B cell (primary cell): ENCODE measurements around the gene CPNE4. TPM values are rescaled to one million over a fixed set of nuclear protein-coding genes. Genes with fewer than 3 reads are reported as not detected.

Source experiments
- ATAC-seq: fragments of 200-7000 bp; cut with Tn5 transposase; one replicate; pipeline ENCODE4 v1.10.0; 2021; ENCODE audit warnings: low read depth, mild to moderate bottlenecking, moderate number of reproducible peaks, moderate library complexity
- CTCF ChIA-PET: fragments of 350-600 bp; sonication (Branson Sonifier 250); formaldehyde crosslinking; loops from one replicate; lab custom pipeline; 2021; ENCODE audit warnings: antibody characterized with exemption, inconsistent platforms; lab: Charles Lee
- POLR2A ChIA-PET: fragments of 350-600 bp; sonication (Branson Sonifier 250); formaldehyde crosslinking; loops from one replicate; lab custom pipeline; 2021; ENCODE audit warnings: antibody characterized with exemption; lab: Charles Lee
- DNase-seq: peaks from one replicate; pipeline ENCODE4 v3.0.0; 2013
- H2AFZ ChIP-seq: 2 replicates; pipeline ENCODE4 v1.6.1; 2012; ENCODE audit warnings: mild to moderate bottlenecking, low read depth, low read length; ENCODE audit not compliant: insufficient read depth, poor library complexity, severe bottlenecking
- H3K27ac ChIP-seq, 2 donors: 1 replicate in 1 of 2; 2 replicates in 1 of 2; pipeline ENCODE4 v1.5.1; 2012 to 2013; ENCODE audit warnings: low read length in 2 of 2, mild to moderate bottlenecking in 2 of 2, moderate library complexity in 1 of 2
- H3K27me3 ChIP-seq, 4 experiments: fragments of 200-600 bp in 1 of 4; sonication (generic) in 1 of 4; replicated peaks in 1 of 4; 1 replicate in 2 of 4; 2 replicates in 2 of 4; pipeline versions ENCODE4 v1.6.1 to v1.7.0; 2013 to 2016; ENCODE audit warnings: low read length in 3 of 4, mild to moderate bottlenecking in 2 of 4, mixed read lengths in 1 of 4, moderate library complexity in 1 of 4; ENCODE audit not compliant: insufficient read depth in 4 of 4, control insufficient read depth in 3 of 4; ENCODE audit errors: control extremely low read depth in 1 of 4
- H3K36me3 ChIP-seq, 2 experiments: replicated peaks in 1 of 2; 1 replicate in 1 of 2; 2 replicates in 1 of 2; pipeline versions ENCODE4 v1.6.1 to v1.7.1; 2013; ENCODE audit warnings: low read length in 1 of 2; ENCODE audit not compliant: insufficient read depth in 2 of 2, control insufficient read depth in 1 of 2; ENCODE audit errors: control extremely low read depth in 1 of 2, extremely low read depth in 1 of 2
- H3K4me1 ChIP-seq, 2 donors: fragments of 200-600 bp in 1 of 2; sonication (generic) in 1 of 2; 1 replicate in 1 of 2; 2 replicates in 1 of 2; pipeline versions ENCODE4 v1.5.1 to v1.6.1; 2013 to 2017; ENCODE audit warnings: low read length in 2 of 2; ENCODE audit not compliant: control insufficient read depth in 2 of 2, insufficient read depth in 2 of 2
- H3K4me2 ChIP-seq: replicated peaks from 2 replicates; pipeline ENCODE3; 2012; ENCODE audit warnings: mild to moderate bottlenecking, low read depth, low read length; ENCODE audit not compliant: poor library complexity, severe bottlenecking
- H3K4me3 ChIP-seq, 5 experiments: fragments of 200-600 bp in 1 of 5; sonication (generic) in 1 of 5; 1 replicate in 3 of 5; 2 replicates in 2 of 5; pipeline versions ENCODE4 v1.5.1 to v1.7.0; 2011 to 2016; ENCODE audit warnings: low read length in 4 of 5, mild to moderate bottlenecking in 4 of 5, low read depth in 2 of 5, control low read depth in 1 of 5, moderate library complexity in 1 of 5; ENCODE audit not compliant: insufficient read depth in 1 of 5; ENCODE audit errors: control extremely low read depth in 1 of 5, extremely low read depth in 1 of 5
- H3K79me2 ChIP-seq: fragments of 200-600 bp; sonication (generic); one replicate; pipeline ENCODE4 v1.6.0; 2016; ENCODE audit warnings: low read length; ENCODE audit not compliant: control insufficient read depth, insufficient read depth
- H3K9ac ChIP-seq: fragments of 200-600 bp; sonication (generic); 2 replicates; pipeline ENCODE4 v1.6.1; 2017; ENCODE audit warnings: mild to moderate bottlenecking, low read length, moderate library complexity
- H3K9me3 ChIP-seq, 3 donors: one replicate each; pipeline versions ENCODE4 v1.6.1 to v1.7.1; 2013; ENCODE audit warnings: low read length in 2 of 3; ENCODE audit not compliant: control insufficient read depth in 2 of 3, insufficient read depth in 1 of 3; ENCODE audit errors: control extremely low read depth in 1 of 3
- H4K20me1 ChIP-seq: 2 replicates; pipeline ENCODE4 v1.6.0; 2012; ENCODE audit warnings: mild to moderate bottlenecking, low read length; ENCODE audit not compliant: insufficient read depth, control insufficient read depth, poor library complexity, severe bottlenecking
- H3K27ac Mint-ChIP-seq: one replicate; pipeline ENCODE4 v1.8.0; 2021; ENCODE audit warnings: mixed read lengths
- H3K27me3 Mint-ChIP-seq: one replicate; pipeline ENCODE4 v1.8.0; 2021; ENCODE audit warnings: mixed read lengths
- H3K4me1 Mint-ChIP-seq: one replicate; pipeline ENCODE4 v1.8.0; 2021; ENCODE audit warnings: mixed read lengths
- H3K4me3 Mint-ChIP-seq: one replicate; pipeline ENCODE4 v1.8.0; 2021; ENCODE audit warnings: mixed read lengths
- H3K9me3 Mint-ChIP-seq: one replicate; pipeline ENCODE4 v1.8.0; 2022; ENCODE audit warnings: mixed read lengths; ENCODE audit not compliant: insufficient read depth
- CTCF ChIP-seq: fragments of 200-600 bp; IDR thresholded peaks from one replicate; pipeline ENCODE4 v1.8.0; 2022; ENCODE audit warnings: antibody characterized with exemption, mild to moderate bottlenecking
- EZH2 ChIP-seq: IDR thresholded peaks from 2 replicates; pipeline ENCODE4 v1.6.1; 2012; ENCODE audit warnings: borderline replicate concordance, low read depth, mild to moderate bottlenecking, moderate library complexity, low read length; ENCODE audit not compliant: insufficient read depth, poor library complexity, severe bottlenecking
- WGBS: methylation state at CpG from one replicate; pipeline ENCODE4 v1.1.5; 2013; ENCODE audit warnings: missing lambda C conversion rate; ENCODE audit not compliant: insufficient coverage; 5-methylcytosine and 5-hydroxymethylcytosine counted together
- intact Hi-C: fragments of 100-400 bp; cut with micrococcal nuclease; formaldehyde crosslinking; loops from one replicate; pipeline ENCODE4 v1.10.0; 2022
- polyA plus RNA-seq: library from polyadenylated mRNA; depleted of rRNA; stranded (reverse); fragments of >200 nt; gene quantifications from 2 replicates; pipeline ENCODE4 v1.2.3, GENCODE V29; 2012
- total RNA-seq, 2 donors: library from RNA; stranded (reverse); fragments of 120-200 nt in 1 of 2; gene quantifications; 1 replicate in 1 of 2; 2 replicates in 1 of 2; pipeline versions ENCODE4 v1.2.3 to v1.2.4, GENCODE V29; 2013 to 2022

Gene CPNE4
- total and polyA plus RNA-seq, 2 donors (not counting 1 experiment from before 2014, with no cell fraction given), result not detected

GRCh38 chr3:131728898-131729642 is 305.7 kb downstream of the CPNE4 start:
- Mint-ChIP-seq H3K27ac (no peak overlapping the region), H3K4me1 (no peaks in the 10 kb centered on the region), H3K27me3 (no peaks in the 10 kb centered on the region), H3K4me3 (no peak overlapping the region), H3K9me3 (no peaks in the 10 kb centered on the region)
- Histone ChIP-seq H3K4me2 (no peak overlapping the region), H3K36me3 (no peaks in the 10 kb centered on the region), H3K9me3 (no peaks in the 10 kb centered on the region), H3K9ac (no peak overlapping the region), H2AFZ (no peak overlapping the region), H4K20me1 (no peaks in the 10 kb centered on the region), H3K27ac (no peak overlapping the region), H3K4me3 (no peak overlapping the region), H3K27me3 (peaks cover 0 to 2% (median 0%) of the 10 kb centered on the region in 4 experiments), H3K79me2 (no peaks in the 10 kb centered on the region), H3K4me1 (no peaks in the 10 kb centered on the region)
- POLR2A ChIA-PET, result no interaction called here
- no peak for ATAC-seq
- DNase-seq, result no peak
- intact Hi-C loops, result no loop called here
- WGBS, result 83% methylated on average over 1 of the region's 3 CpGs
- TF ChIP-seq CTCF, result no peak
- no peak for TF ChIP-seq EZH2
- CTCF ChIA-PET, result no interaction called here

GRCh38 chr3:131725414-131725813 is 309.4 kb downstream of the CPNE4 start:
- peaks cover 0 to 2% (median 0%) of the 10 kb centered on the region in 4 experiments for H3K27me3 ChIP-seq
- H3K27ac ChIP-seq, result no peak overlapping the region
- Mint-ChIP-seq H3K9me3 (no peaks in the 10 kb centered on the region), H3K4me3 (no peak overlapping the region), H3K4me1 (no peaks in the 10 kb centered on the region), H3K27me3 (no peaks in the 10 kb centered on the region), H3K27ac (no peak overlapping the region)
- ChIA-PET CTCF (no interaction called here), POLR2A (no interaction called here)
- H3K36me3 ChIP-seq, result no peaks in the 10 kb centered on the region
- H3K4me3 ChIP-seq, result no peak overlapping the region
- H3K9ac ChIP-seq, result no peak overlapping the region
- H3K4me2 ChIP-seq, result no peak overlapping the region
- H4K20me1 ChIP-seq, result no peaks in the 10 kb centered on the region
- ATAC-seq, result no peak
- intact Hi-C loops, result no loop called here
- TF ChIP-seq EZH2 (no peak), CTCF (no peak)
- H3K4me1 ChIP-seq, result no peaks in the 10 kb centered on the region
- no peaks in the 10 kb centered on the region for H3K79me2 ChIP-seq
- H3K9me3 ChIP-seq, result no peaks in the 10 kb centered on the region
- DNase-seq, result no peak
- H2AFZ ChIP-seq, result no peak overlapping the region
